Endothelial cell of umbilical vein (primary cell): Measurements from ENCODE around the gene PPFIBP1. TPM values are rescaled to one million over a fixed set of nuclear protein-coding genes. Genes with fewer than 3 reads are reported as not detected.
"Not testable (repeated sequence)": the region's sequence is repeated elsewhere in the genome, so short reads cannot be mapped to it uniquely, and the experiment has no call there.

Experiments used
- BruUV-seq: library from RNA; stranded (reverse); fragments of 400-500 nt; replicated peaks from 2 replicates; lab custom pipeline; 2021; lab: Mats Ljungman, UMichigan
- CTCF ChIA-PET: fragments of 300-600, 350-600 bp; sonication (Branson Sonifier 250); formaldehyde crosslinking; loops from one replicate; lab custom pipeline; 2021; ENCODE audit warnings: antibody characterized with exemption, inconsistent platforms; lab: Charles Lee
- POLR2A ChIA-PET: fragments of 300-600, 350-600 bp; sonication (Branson Sonifier 250); formaldehyde crosslinking; loops from one replicate; lab custom pipeline; 2021; ENCODE audit warnings: antibody characterized with exemption, inconsistent platforms; lab: Charles Lee
- DNase-seq: peaks from one replicate; pipeline ENCODE4 v3.0.0-alpha.2; 2011; ENCODE audit warnings: low read depth, low spot score
- FAIRE-seq: peaks from 2 replicates; lab custom pipeline; 2011; peaks lifted over from hg19 to GRCh38; lab: Jason Lieb, UNC
- H2AFZ ChIP-seq: 2 replicates; pipeline ENCODE4 v1.6.0; 2012; ENCODE audit warnings: low read depth, low read length, control low read depth, inconsistent platforms
- H3K27ac ChIP-seq: 2 replicates; pipeline ENCODE4 v1.5.1; 2011; ENCODE audit warnings: low read depth, mild to moderate bottlenecking, control low read depth, low read length, moderate library complexity; ENCODE audit not compliant: insufficient read depth
- H3K27me3 ChIP-seq, 2 experiments: 2 replicates each; pipeline versions ENCODE4 v1.6.0 to v1.6.1; 2011; ENCODE audit warnings: low read length in 2 of 2, mixed read lengths in 1 of 2; ENCODE audit not compliant: control insufficient read depth in 2 of 2, insufficient read depth in 2 of 2
- H3K36me3 ChIP-seq, 2 experiments: 2 replicates in 1 of 2; 3 replicates in 1 of 2; pipeline ENCODE4 v1.5.1; 2011; ENCODE audit warnings: low read length in 2 of 2, mild to moderate bottlenecking in 1 of 2, moderate library complexity in 1 of 2; ENCODE audit not compliant: control insufficient read depth in 2 of 2, insufficient read depth in 2 of 2; ENCODE audit errors: extremely low read depth in 1 of 2
- H3K4me1 ChIP-seq: 3 replicates; pipeline ENCODE4 v1.5.1; 2011; ENCODE audit warnings: mild to moderate bottlenecking, low read length; ENCODE audit not compliant: control insufficient read depth, insufficient read depth; ENCODE audit errors: extremely low read depth
- H3K4me2 ChIP-seq: 2 replicates; pipeline ENCODE4 v1.6.1; 2011; ENCODE audit warnings: low read length, control low read depth, mixed read lengths; ENCODE audit not compliant: insufficient read depth
- H3K4me3 ChIP-seq, 3 experiments: fragments of 200-600 bp in 1 of 3; sonication (generic), shearing (Covaris generic) in 1 of 3; replicated peaks in 1 of 3; 2 replicates each; pipeline ENCODE4 v1.5.1; 2011 to 2016; ENCODE audit warnings: control low read depth in 3 of 3, low read length in 3 of 3, mild to moderate bottlenecking in 2 of 3, inconsistent platforms in 1 of 3, low read depth in 1 of 3, moderate library complexity in 1 of 3; ENCODE audit not compliant: insufficient read depth in 1 of 3
- H3K79me2 ChIP-seq: 2 replicates; pipeline ENCODE4 v1.6.0; 2012; ENCODE audit warnings: low read length, inconsistent platforms; ENCODE audit not compliant: control insufficient read depth, insufficient read depth
- H3K9ac ChIP-seq: replicated peaks from 2 replicates; pipeline ENCODE3; 2011; ENCODE audit warnings: low read length, control low read depth; ENCODE audit not compliant: insufficient read depth; ENCODE audit errors: extremely low read depth
- H3K9me1 ChIP-seq: replicated peaks from 3 replicates; pipeline ENCODE4 v1.6.0; 2011; ENCODE audit warnings: mild to moderate bottlenecking, low read length; ENCODE audit not compliant: control insufficient read depth, insufficient read depth; ENCODE audit errors: extremely low read depth
- H3K9me3 ChIP-seq: replicated peaks from 2 replicates; pipeline ENCODE4 v1.5.1; 2012; ENCODE audit warnings: low read length, inconsistent platforms; ENCODE audit not compliant: control insufficient read depth, insufficient read depth
- H4K20me1 ChIP-seq: replicated peaks from 2 replicates; pipeline ENCODE3; 2011; ENCODE audit warnings: mild to moderate bottlenecking, low read length; ENCODE audit not compliant: control insufficient read depth, insufficient read depth; ENCODE audit errors: extremely low read depth
- CTCF ChIP-seq, 2 donors: IDR thresholded peaks; 1 replicate in 1 of 2; 2 replicates in 1 of 2; pipeline ENCODE4 v1.5.1; 2011; ENCODE audit warnings: low read length in 2 of 2, mild to moderate bottlenecking in 2 of 2, moderate library complexity in 2 of 2, control low read depth in 1 of 2, inconsistent platforms in 1 of 2, low read depth in 1 of 2; ENCODE audit not compliant: insufficient read depth in 1 of 2; ENCODE audit errors: extremely low read depth in 1 of 2
- FOS ChIP-seq: IDR thresholded peaks from 2 replicates; pipeline ENCODE4 v1.6.1; 2011; ENCODE audit warnings: mild to moderate bottlenecking, low read length, moderate library complexity, borderline replicate concordance; ENCODE audit not compliant: insufficient read depth
- JUN ChIP-seq: IDR thresholded peaks from 2 replicates; pipeline ENCODE4 v1.6.1; 2011; ENCODE audit warnings: borderline replicate concordance, low read depth; ENCODE audit not compliant: insufficient read length, insufficient read depth
- MAX ChIP-seq: IDR thresholded peaks from 2 replicates; pipeline ENCODE4 v1.6.1; 2011; ENCODE audit not compliant: insufficient read depth, insufficient read length
- MYC ChIP-seq: IDR thresholded peaks from one replicate; pipeline ENCODE4 v1.6.1; 2011; ENCODE audit warnings: mild to moderate bottlenecking, low read depth, low read length
- POLR2A ChIP-seq: IDR thresholded peaks from 2 replicates; pipeline ENCODE4 v1.6.1; 2012; ENCODE audit warnings: low read depth, mild to moderate bottlenecking, control low read depth, low read length
- POLR2AphosphoS5 ChIP-seq: IDR thresholded peaks from 2 replicates; pipeline ENCODE4 v1.6.1; 2012; ENCODE audit warnings: low read depth, mild to moderate bottlenecking, control low read depth, low read length, moderate library complexity; ENCODE audit not compliant: insufficient read depth
- dilution Hi-C: fragments of 300-500 bp; cut with MboI; formaldehyde crosslinking; loops from one replicate; pipeline ENCODE4 v1.15.0; 2019; ENCODE audit warnings: low sequenced_read_pairs; ENCODE audit not compliant: extremely low pct_ligation_motif_present
- intact Hi-C: fragments of 100-400 bp; cut with micrococcal nuclease; formaldehyde crosslinking; loops from one replicate; pipeline ENCODE4 v1.10.0; 2022
- polyA plus RNA-seq, 4 experiments: library from polyadenylated mRNA; depleted of rRNA in 3 of 4; stranded (reverse) in 3 of 4; unstranded in 1 of 4; fragments of >200 nt; gene quantifications; 2 replicates each; pipeline versions ENCODE4 v1.2.1 to v1.2.3, GENCODE V29; 2011 to 2012; ENCODE audit warnings: missing spikeins in 1 of 4
- total RNA-seq: library from RNA; stranded (reverse); gene quantifications from 2 replicates; pipeline ENCODE4 v1.2.3, GENCODE V29; 2021

The PPFIBP1 gene
- total and polyA plus RNA-seq, 2 donors (not counting 3 experiments of a cell fraction or from before 2014, with no cell fraction given): 45.5 to 154 TPM

GRCh38 chr12:27595231-27595642 is 71.2 kb downstream of the PPFIBP1 start:
- peak; percentile 69 for DNase-seq

DNA sequence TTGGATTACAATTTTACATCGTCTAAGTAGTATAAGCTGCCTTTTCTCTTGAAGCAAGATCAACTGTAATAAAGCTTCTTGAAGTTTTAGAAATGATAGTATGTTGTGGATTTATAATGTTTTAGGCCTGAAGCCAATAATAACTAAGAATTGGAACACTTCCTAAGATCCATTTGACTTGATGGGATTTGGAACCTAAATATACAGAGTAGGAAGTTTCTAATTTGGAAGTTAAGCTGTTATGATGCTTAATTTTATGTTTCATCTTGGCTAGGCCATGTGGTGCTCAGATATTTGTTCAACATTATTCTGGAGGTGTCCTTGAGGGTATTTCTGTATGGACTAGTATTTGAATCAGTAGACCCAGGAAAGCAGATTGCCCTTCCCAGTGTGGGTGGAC is 74.9 kb downstream of the PPFIBP1 start:
- DNase-seq, CTCF ChIA-PET, H2AFZ ChIP-seq, BruUV-seq, H3K27me3 ChIP-seq, dilution Hi-C loops, H3K9me3 ChIP-seq, H3K36me3 ChIP-seq, intact Hi-C loops, H3K4me1 ChIP-seq, POLR2A ChIA-PET, H4K20me1 ChIP-seq, H3K9me1 ChIP-seq, H3K4me2 ChIP-seq, H3K4me3 ChIP-seq, H3K9ac ChIP-seq, H3K27ac ChIP-seq: not testable (repeated sequence)
- peaks cover 55% of the 10 kb centered on the region for H3K79me2 ChIP-seq
- peak; percentile 59 for FAIRE-seq

More at GRCh38 chr12:27595231-27595642, 71.2 kb downstream of the PPFIBP1 start:
- Histone ChIP-seq H3K36me3 (no peaks in the 10 kb centered on the region), H3K27ac (peak overlapping the region; percentile 28), H3K9me3 (no peaks in the 10 kb centered on the region), H4K20me1 (no peaks in the 10 kb centered on the region), H3K9ac (no peak overlapping the region), H3K4me2 (no peak overlapping the region), H3K4me3 (no peak overlapping the region), H3K4me1 (peaks cover 3% of the 10 kb centered on the region), H2AFZ (no peak overlapping the region), H3K9me1 (no peaks in the 10 kb centered on the region), H3K27me3 (no peaks in the 10 kb centered on the region), H3K79me2 (peaks cover 60% of the 10 kb centered on the region)
- intact Hi-C loops (no loop called here), dilution Hi-C loops (no loop called here)
- ChIA-PET POLR2A (no interaction called here), CTCF (no interaction called here)
- TF ChIP-seq MYC (no peak), MAX (no peak), FOS (no peak), JUN (no peak), CTCF (IDR thresholded peaks at IDR 0.05; ENCODE audit: extremely low read depth in 1 of 2, insufficient read depth in 1 of 2, low read depth in 1 of 2, low read length in 2 of 2) (no peak), POLR2A (no peak), POLR2AphosphoS5 (no peak)
- FAIRE-seq: peak; percentile 21
- BruUV-seq: no TSS peak

- DNase-seq, H3K27me3 ChIP-seq, H3K27ac ChIP-seq, H3K9me3 ChIP-seq, H3K4me3 ChIP-seq, H3K36me3 ChIP-seq, H3K4me2 ChIP-seq, H3K9me1 ChIP-seq, BruUV-seq, FAIRE-seq, H2AFZ ChIP-seq, H4K20me1 ChIP-seq, CTCF ChIA-PET, H3K4me1 ChIP-seq, intact Hi-C loops, dilution Hi-C loops, H3K9ac ChIP-seq: not testable (repeated sequence)
- POLR2A ChIA-PET: interaction anchor here (0.6 kb wide), 1 partner anchor 11 kb away, joined by 3 read pairs; no protein-coding TSS in a partner anchor
- H3K79me2 ChIP-seq: peaks cover 67% of the 10 kb centered on the region
Observed at GRCh38 chr12:27601056-27601828, 77.2 kb downstream of the PPFIBP1 start.
